GM21737 (cell line): ENCODE results near the gene TMEM121.
"Not testable (repeated sequence)": the region's sequence is repeated elsewhere in the genome, so short reads cannot be mapped to it uniquely, and the experiment has no call there.

Experiments used
- ATAC-seq: cut with Tn5 transposase; IDR thresholded peaks from one replicate; pipeline ENCODE4 v1.9.1; 2021; ENCODE audit warnings: mild to moderate bottlenecking, moderate library complexity; ENCODE audit not compliant: unreplicated experiment

The TMEM121 gene

GRCh38 chr14:105567164-105568103 is 41.1 kb downstream of the TMEM121 start:
- not testable (repeated sequence) for ATAC-seq

GRCh38 chr14:105568140-105568843 is 41.9 kb downstream of the TMEM121 start:
- ATAC-seq: not testable (repeated sequence)

GRCh38 chr14:105568859-105569766 is 42.7 kb downstream of the TMEM121 start:
- ATAC-seq: no peak

- no peak for ATAC-seq
Observed at GRCh38 chr14:105570482-105570881, 44.1 kb downstream of the TMEM121 start.

GRCh38 chr14:105571181-105571951 is 45.0 kb downstream of the TMEM121 start:
- not testable (repeated sequence) for ATAC-seq

- not testable (repeated sequence) for ATAC-seq
Observed at GRCh38 chr14:105572063-105572462, 45.7 kb downstream of the TMEM121 start.

GRCh38 chr14:105573841-105574240 is 47.5 kb downstream of the TMEM121 start:
- ATAC-seq: not testable (repeated sequence)

- ATAC-seq: peak; percentile 1
Observed at GRCh38 chr14:105574411-105574810, 48.0 kb downstream of the TMEM121 start.

DNA sequence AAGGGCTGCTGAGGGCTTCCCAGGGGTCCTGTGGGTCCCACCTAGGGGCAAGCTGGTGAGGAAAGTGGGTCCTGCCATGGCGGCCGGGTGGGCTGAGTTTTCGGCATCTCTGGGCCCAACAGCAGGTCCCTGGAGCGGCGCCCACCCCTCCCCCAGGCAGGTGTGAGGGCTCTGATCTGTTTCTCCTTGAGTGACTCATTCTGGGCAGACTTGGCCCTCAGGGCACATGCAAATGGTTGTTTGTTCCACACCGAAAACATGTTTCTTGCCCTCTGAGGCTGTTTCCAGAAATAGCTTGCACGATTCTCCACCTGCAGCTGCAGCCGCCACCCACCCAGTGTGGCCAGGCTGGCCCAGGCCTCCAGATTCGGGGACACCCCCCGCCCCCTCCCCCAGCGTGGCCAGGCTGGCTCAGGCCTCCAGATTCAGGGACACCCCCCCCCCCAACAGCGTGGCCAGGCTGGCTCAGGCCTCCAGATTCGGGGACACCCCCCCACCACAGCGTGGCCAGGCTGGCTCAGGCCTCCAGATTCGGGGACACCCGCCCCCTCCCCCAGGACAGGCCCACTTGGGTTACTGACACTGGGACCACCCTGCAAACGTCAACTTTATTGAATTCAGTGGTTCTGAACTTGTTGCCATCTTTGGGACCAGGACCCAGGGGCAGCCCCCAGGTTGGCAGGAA is 48.8 kb downstream of the TMEM121 start:
- ATAC-seq: peak; percentile 52

- no peak for ATAC-seq
Observed at GRCh38 chr14:105576525-105577088, 50.2 kb downstream of the TMEM121 start.

DNA sequence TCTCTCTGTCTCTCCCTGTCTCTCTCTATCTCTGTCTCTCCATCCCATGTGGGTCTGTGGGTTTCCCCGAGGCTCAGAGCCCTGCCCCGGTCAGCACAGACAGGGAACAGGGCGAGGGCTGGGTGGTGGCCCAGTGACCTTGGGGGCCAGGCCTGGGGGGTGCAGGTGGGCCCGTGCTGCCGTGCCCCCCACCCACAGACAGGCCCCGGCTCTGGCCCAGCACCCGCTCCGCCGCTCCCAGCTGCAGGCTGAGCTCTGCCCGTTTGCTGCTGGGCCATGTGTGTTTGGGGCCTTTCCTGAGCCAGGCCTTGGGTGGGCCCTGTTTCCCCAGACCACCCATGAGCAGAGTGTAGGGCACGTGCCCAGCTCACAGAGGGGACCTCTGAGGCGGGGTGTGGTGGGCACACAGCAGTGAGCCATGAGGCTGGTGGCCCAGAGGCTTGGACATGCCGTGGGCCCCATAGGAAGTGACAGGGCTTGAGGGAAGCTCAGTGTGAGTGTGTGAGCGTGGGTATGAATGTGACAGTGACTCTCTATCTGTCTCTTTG is 51.0 kb downstream of the TMEM121 start:
- no peak for ATAC-seq

DNA sequence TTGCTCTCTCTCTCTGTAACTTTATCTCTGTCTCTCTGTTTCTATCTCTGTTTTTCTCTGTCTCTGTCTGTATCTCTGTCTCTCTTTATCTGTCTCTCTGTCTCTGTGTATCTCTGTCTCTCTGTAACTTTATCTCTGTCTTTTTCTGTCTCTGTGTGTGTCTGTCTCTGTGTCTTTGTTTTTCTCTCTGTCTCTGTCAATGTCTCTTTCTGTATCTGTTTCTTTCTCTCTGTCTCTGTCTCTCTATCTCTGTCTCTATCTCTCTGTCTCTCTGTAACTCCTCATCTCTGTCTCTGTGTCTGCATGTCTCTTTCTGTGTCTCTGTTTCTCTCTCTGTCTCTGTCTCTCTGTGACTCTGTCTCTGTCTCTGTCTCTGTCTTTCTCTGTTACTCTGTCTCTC is 51.7 kb downstream of the TMEM121 start:
- no peak for ATAC-seq

- ATAC-seq: not testable (repeated sequence)
Observed at GRCh38 chr14:105579221-105579620, 52.8 kb downstream of the TMEM121 start.
